Loucy (cell line): ENCODE data around the gene MAFF.

ENCODE experiments used
- CTCF ChIP-seq: fragments of 200-600 bp; sonication (generic); conservative IDR thresholded peaks from 2 replicates; pipeline ENCODE4 v1.5.1; 2014; ENCODE audit warnings: mild to moderate bottlenecking, antibody characterized with exemption, low read length
- EZH2phosphoT487 ChIP-seq: fragments of 200-600 bp; IDR thresholded peaks from 2 replicates; pipeline ENCODE4 v1.6.1; 2018; ENCODE audit warnings: antibody characterized with exemption, mild to moderate bottlenecking, moderate library complexity, borderline replicate concordance

- TF ChIP-seq CTCF: no peak
- TF ChIP-seq EZH2phosphoT487: no peak
These were observed 453 bp upstream of the MAFF start for GRCh38 chr22:38201371-38201710.
